GM18511 (cell line): ENCODE data around the gene KRT76.
"Not testable (repeated sequence)": the region's sequence is repeated elsewhere in the genome, so short reads cannot be mapped to it uniquely, and the experiment has no call there.

ENCODE experiments used
- ATAC-seq: cut with Tn5 transposase; IDR thresholded peaks from one replicate; pipeline ENCODE4 v1.9.1; 2021; ENCODE audit warnings: mild to moderate bottlenecking, moderate library complexity; ENCODE audit not compliant: unreplicated experiment

KRT76 gene

DNA sequence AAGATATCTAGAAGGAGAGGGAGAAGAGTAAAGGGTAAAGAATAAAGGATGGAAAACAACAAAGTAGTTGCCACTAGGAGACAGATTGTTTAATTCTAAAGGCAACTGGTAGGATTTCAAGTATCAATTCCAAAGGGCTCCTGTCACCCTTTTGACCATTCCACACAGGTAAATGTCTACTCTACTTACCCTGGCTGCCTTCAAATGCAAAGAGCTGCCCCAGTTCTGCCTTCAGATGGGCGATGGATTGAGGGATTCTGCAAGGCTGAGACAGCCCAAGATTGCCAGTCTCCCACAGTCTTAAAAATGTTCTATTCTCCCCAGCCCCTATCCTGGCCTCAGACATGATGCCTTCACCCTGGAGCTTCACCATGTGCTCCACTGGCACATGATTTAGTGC is 11.4 kb downstream of the KRT76 start:
- ATAC-seq = no peak

- no peak for ATAC-seq
Measured at GRCh38 chr12:52763991-52764390, 13.2 kb downstream of the KRT76 start.

- ATAC-seq = no peak
Measured at GRCh38 chr12:52763036-52763659, 14.0 kb downstream of the KRT76 start.

DNA sequence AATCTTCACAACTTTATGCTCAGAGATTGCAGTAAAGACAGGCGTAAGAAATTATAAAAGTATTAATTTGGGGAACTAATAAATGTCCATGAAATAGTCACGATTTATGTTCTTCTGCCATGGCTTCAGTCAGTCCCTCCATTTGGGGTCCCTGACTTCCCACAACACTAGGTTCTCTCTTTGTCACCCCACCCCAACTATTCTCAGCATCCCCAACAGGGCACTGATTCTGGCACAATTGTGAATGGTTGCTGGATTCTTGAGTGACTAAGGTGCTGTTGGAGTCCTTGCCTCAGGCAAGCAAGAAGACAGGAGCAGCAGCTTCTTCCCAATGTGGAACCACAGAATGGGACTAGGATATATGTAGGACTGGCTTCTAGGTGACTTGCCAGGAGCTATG is 15.3 kb downstream of the KRT76 start:
- ATAC-seq = no peak

- not testable (repeated sequence) for ATAC-seq
Measured at GRCh38 chr12:52761218-52761617, 15.9 kb downstream of the KRT76 start.

- no peak for ATAC-seq
Measured at GRCh38 chr12:52760623-52761022, 16.5 kb downstream of the KRT76 start.

GRCh38 chr12:52759695-52760094 is 17.4 kb downstream of the KRT76 start:
- no peak for ATAC-seq

DNA sequence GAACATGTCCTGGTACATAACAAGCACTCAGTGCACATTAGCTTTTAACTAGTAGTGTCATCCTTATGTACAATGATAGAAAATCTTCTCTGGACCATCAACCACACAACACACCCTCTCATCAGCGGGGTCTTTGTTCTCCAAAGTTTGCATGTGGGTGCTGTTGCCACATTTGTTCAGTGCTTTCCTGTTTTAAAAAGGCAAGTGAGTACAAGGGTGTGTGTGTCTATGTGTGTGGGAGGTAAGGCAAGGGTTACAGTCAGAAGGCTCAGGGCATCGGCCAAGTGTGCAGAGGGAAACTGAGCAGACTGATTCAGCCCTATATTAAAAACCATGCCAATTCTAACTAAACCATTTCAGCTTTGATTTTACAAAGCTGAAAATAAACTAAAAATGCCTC is 17.9 kb downstream of the KRT76 start:
- ATAC-seq = no peak

GRCh38 chr12:52757449-52758176 is 19.5 kb downstream of the KRT76 start:
- no peak for ATAC-seq

DNA sequence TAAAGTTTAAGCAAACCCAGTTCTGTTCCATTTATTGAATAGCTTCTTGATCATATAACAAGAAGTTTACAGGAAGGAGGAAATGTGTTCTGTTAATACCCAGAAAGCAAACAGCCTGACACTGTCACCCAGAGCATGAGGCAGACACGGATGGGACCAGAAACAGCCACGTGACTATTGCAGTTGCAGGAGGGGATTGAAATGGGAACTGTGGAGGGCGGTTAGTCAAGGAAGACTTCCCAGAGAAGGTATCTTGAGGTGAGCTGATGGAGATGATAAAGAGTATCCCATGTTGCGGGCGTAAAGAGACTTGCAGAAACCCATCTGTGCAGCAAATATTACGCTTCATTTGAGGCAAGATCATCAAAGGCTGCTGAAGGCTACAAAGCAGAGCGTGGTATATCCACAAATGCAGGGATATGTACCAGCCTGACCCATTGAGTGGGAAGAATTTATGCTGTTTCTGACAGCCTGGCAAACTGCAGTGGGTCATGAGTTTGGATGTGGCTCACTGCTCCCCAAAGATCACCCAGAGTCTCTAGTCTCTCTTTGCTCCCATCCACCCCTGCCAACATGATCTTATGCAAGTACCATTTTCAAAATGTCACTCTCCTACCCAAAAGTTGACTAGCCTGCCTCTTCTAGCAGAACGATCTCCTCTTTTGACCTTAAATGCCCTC is 20.7 kb downstream of the KRT76 start:
- no peak for ATAC-seq

GRCh38 chr12:52755533-52755932 is 21.6 kb downstream of the KRT76 start:
- ATAC-seq = no peak

DNA sequence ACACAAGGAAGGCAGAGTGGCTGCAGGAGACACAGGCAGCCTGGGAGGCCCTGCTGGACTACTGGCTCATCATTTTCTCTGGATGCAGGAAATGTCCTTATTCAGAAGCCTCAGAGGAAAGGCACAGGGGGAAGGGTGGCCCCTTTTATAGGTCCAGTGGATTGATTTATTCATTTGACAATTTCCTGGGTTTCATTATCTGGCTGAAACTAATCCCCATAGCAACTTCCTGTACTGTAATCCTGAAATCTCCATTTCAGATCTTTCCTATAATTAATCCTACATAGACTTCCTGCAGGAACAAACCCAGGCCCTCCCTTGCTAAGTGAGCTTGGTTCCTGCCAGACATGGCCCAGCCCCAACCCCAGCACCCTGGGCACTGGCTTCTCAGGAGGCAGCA is 23.0 kb downstream of the KRT76 start:
- no peak for ATAC-seq

GRCh38 chr12:52753283-52753682 is 23.9 kb downstream of the KRT76 start:
- no peak for ATAC-seq

- no peak for ATAC-seq
Measured at GRCh38 chr12:52752516-52752915, 24.6 kb downstream of the KRT76 start.

DNA sequence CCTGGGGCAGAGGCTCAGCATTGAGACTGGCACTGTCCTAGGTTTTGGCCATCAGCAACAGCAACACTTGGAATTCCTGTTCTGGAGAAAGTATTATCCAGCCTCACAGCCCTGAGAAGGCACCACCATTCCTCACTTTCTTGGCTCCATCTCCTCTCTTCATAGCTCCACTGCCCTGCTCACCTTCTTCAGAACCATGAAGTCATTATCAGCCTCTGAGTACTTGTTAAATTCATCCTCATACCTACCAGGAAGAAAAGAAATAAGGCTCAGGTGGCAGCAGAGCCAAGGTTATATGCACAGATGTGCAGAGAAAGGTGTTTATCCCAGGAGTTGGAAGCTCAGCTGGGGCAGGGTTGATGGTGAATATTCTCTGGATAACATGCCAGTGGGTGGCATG is 25.4 kb downstream of the KRT76 start:
- ATAC-seq = no peak

DNA sequence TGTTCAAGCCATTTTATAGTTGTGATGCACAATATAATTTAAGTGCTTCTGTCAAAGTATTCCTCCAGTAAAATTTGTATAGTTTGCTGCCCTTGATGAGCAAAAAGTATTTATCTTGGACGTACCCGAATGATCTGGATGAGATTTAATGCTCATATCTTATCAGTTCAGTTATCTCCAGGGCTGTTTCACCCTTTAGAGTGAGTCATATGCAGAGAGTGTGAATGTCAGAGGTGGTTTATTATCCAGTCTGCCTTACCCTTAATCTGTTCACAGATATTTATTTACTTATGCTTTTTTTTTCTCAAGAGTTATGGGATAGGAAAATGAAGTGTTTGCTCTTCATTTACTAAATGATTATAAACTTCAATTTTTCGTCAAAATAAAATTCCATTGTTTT is 26.6 kb downstream of the KRT76 start:
- not testable (repeated sequence) for ATAC-seq

DNA sequence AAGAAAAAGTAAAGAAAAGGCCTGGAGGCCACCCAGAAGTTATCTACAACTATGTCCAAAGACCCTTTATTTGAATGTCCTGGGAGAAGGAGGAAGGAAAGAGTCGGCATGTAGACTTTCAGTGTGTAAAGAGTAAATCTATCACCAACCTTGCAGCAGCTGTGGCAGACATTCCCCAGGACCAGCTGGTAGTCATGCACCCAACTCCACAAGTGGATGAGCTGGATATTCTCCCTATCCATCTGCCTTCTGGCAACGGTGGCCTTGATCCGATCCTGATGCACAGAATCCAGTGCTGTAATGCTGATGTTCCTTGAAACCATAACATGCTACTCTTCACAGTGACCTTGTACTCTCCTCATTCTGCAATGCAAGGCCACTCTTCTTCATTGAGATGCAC is 27.3 kb downstream of the KRT76 start:
- ATAC-seq = no peak

GRCh38 chr12:52748578-52748977 is 28.6 kb downstream of the KRT76 start:
- ATAC-seq = no peak

DNA sequence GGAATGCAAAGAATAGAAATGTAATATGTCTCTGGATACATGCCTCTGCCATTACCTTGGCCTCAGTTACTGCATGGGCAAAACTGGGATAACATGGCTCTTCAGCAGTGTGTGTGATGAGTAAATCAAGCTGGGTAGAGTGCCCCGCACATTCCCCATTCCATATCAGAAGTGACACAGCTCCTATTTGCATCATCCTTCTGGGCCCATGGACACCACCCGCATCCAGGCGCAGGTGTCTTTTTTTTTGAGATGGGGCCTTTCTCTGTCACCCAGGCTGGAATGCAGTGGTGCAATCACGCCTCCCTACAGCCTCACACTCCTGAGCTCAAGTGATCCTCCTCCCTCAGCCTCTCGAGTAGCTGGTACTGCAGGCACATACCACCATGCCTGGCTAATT is 31.6 kb downstream of the KRT76 start:
- no peak for ATAC-seq

DNA sequence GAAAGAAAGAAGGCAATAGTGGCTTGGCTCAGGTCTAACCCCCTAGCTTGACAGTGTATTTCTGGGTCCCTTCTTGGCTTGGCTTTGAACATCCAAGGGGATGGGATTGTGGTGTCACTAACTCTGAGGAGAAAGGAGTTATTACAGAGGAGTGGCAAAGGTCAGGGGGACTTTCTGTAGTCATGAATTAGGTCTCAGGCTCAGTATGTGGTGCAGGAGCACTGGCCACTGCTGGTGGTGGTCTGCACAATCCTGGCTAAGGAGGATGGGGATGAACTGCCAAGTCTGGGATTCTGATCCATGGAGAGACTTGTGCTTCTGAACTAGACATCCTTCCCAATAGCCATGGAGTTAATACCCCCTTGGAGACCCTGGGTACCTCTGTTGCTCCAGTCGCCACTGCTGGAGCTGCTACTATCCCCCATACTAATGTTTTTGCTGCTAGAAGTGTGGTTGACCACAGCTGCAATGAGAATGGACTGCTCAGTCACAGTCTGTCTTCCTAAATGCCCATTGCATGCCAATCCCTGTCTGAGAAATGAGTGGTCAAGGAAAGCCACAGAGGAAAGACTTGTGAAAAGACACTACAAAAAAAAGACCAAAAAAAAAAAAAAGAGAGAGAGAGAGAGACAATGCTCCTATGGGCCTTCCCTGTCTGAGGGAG is 32.5 kb downstream of the KRT76 start:
- no peak for ATAC-seq

DNA sequence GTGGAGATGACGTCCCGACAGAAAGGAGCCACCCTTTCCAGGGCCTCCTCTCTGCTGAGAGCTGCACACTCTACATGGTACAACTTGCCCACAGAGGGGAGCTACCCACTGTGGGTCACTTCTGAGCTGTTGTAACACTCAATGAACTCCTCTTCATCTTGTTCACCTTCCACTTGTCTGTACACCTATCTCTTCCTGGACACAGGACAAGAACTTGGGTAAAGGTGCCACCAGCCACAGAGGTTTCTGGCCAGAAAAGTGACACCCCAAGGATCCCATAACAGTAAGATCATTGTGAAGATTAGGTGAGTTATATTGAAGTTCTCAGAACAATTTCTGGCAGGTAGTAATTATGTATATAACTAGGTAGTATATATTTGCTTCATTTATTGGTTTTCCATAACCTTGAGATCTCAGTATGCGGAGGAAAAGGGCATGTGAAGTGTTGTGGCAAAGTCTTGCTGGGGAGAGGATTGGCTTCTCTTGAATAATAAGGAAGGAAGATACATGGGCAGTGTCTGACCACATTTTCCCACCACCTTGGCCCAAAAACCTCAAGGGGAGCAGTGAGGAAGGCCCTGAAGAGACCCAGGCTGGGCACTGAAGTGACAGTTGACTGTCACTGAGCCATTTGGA is 34.2 kb downstream of the KRT76 start:
- ATAC-seq = no peak
